ENCODE results near the gene CACNA2D2.

DNA sequence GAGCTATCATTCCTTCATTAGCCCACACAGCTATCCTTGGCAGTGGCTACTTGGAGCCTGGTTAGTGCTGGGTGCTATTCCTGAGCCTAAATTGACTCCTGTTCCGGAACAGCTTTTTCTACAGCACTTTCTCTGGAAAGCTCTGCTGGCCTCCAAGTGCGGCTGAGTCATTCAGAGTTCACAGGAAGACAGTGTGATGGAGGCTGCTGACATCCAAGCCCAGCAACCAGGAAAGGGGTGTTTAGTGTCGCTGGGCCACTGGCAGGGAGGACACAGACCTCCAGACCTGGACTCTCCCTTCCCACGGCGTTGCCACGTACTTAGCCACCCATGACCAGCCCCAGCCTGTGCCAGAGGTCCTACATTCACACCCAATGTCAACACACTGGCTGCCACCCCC, 28.7 kb downstream of the CACNA2D2 start:
- TF ChIP-seq, protein P1, sequence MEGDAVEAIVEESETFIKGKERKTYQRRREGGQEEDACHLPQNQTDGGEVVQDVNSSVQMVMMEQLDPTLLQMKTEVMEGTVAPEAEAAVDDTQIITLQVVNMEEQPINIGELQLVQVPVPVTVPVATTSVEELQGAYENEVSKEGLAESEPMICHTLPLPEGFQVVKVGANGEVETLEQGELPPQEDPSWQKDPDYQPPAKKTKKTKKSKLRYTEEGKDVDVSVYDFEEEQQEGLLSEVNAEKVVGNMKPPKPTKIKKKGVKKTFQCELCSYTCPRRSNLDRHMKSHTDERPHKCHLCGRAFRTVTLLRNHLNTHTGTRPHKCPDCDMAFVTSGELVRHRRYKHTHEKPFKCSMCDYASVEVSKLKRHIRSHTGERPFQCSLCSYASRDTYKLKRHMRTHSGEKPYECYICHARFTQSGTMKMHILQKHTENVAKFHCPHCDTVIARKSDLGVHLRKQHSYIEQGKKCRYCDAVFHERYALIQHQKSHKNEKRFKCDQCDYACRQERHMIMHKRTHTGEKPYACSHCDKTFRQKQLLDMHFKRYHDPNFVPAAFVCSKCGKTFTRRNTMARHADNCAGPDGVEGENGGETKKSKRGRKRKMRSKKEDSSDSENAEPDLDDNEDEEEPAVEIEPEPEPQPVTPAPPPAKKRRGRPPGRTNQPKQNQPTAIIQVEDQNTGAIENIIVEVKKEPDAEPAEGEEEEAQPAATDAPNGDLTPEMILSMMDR (IDR thresholded peaks at IDR 0.05): no peak
- TF ChIP-seq POLR2A (IDR thresholded peaks at IDR 0.05): no peak

Measured in adrenal gland (tissue), 5 donors.